H1 (cell line): Measurements from ENCODE around the gene MSI2. TPM values are rescaled to one million over a fixed set of nuclear protein-coding genes. Genes with fewer than 3 reads are reported as not detected.

Source experiments
- CTBP2 ChIP-seq: IDR thresholded peaks from 2 replicates; pipeline ENCODE4 v1.7.0; 2011; ENCODE audit warnings: borderline replicate concordance, mild to moderate bottlenecking, moderate library complexity, mixed read lengths, low read length; ENCODE audit not compliant: insufficient read depth, insufficient read length
- EGR1 ChIP-seq: IDR thresholded peaks from 2 replicates; pipeline ENCODE4 v1.6.1; 2011; ENCODE audit warnings: low read depth, low read length, borderline replicate concordance
- JUN ChIP-seq: IDR thresholded peaks from 2 replicates; pipeline ENCODE4 v1.6.1; 2011; ENCODE audit warnings: low read depth, mild to moderate bottlenecking, improper control_type of control experiment, low read length
- PHF8 ChIP-seq: fragments of 200-600 bp; sonication (generic); conservative IDR thresholded peaks from 2 replicates; pipeline ENCODE4 v1.7.1; 2012; ENCODE audit warnings: low read depth, mild to moderate bottlenecking, inconsistent platforms, low read length, moderate library complexity
- SAP30 ChIP-seq: fragments of 300-600 bp; sonication (generic); IDR thresholded peaks from 2 replicates; pipeline ENCODE4 v1.7.1; 2012; ENCODE audit warnings: low read length, moderate library complexity, mild to moderate bottlenecking, inconsistent platforms; ENCODE audit not compliant: insufficient read depth, insufficient replicate concordance
- SIN3A ChIP-seq, 2 experiments: IDR thresholded peaks in 1 of 2; conservative IDR thresholded peaks in 1 of 2; 2 replicates each; pipeline ENCODE4 v1.6.1; 2011 to 2012; ENCODE audit warnings: low read length in 2 of 2, improper control_type of control experiment in 1 of 2, low read depth in 1 of 2, mild to moderate bottlenecking in 1 of 2
- polyA plus RNA-seq, 7 experiments: library from polyadenylated mRNA; depleted of rRNA in 3 of 7; stranded (reverse) in 5 of 7; unstranded in 2 of 7; fragments of >200 nt in 5 of 7; fragments of 200-250 nt in 2 of 7; gene quantifications; 1 replicate in 5 of 7; 2 replicates in 1 of 7; 4 replicates in 1 of 7; pipeline versions ENCODE4 v1.2.1 to v1.2.3, GENCODE V29; 2011 to 2013; ENCODE audit warnings: missing spikeins in 2 of 7, mixed read lengths in 2 of 7
- total RNA-seq: library from RNA; stranded (reverse); fragmentation: NEBNext Ultra II Directional; extraction: Animal tissue kit (Norgen Biotek cat#: 25700); gene quantifications from 2 replicates; pipeline ENCODE4 v1.2.1, GENCODE V29; 2021
- TF ChIP-seq, protein P1 (sequence below): IDR thresholded peaks from 2 replicates; pipeline ENCODE4 v1.6.1; 2012; ENCODE audit warnings: low read length, inconsistent platforms

Gene MSI2
- total and polyA plus RNA-seq, 2 of the 8 experiments (the other 6 are each of a cell fraction or from before 2014, with no cell fraction given), result 36.7 to 80.6 TPM

DNA sequence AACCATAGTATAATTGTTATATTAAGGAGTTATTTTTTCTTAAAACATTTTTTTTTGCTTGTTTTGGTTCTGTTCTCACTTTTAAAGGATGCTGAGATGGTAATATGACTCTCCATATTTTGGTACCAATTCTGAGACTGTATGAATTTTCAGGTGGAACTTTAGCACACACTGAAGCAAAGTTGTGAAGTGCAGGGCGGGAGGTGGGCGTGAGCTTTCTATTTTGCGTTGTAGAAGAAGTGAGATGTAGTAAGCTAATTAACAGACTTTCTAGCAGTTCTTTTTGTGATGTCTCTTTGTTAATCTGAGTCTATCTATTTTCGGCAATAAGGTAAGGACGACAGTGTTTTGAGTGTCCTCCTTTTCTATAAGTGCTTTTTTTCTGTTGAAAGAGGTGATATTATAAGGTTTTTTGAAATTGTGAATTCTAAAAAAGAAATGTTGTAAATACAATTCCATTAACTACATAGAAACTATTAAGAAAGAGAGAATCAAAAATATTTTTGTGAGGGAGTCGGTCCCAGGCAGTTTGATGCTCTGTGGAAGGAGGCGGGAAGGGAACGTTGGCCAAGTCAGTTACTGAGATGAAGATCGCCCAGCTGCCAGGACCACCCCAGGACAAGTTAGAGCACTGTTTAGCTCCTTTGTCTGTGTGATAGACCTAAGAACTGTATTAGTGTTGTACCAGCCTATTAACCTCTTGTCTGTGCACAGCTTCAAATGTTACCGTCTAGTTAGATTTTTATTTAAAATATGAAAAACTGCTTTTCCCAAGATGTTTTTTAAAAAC is 423.8 kb downstream of the MSI2 start (continued):
- TF ChIP-seq EGR1 (no peak), SIN3A (conservative IDR thresholded peaks at IDR 0.05 in 1 of 2, IDR thresholded peaks at IDR 0.05 in 1 of 2; ENCODE audit: low read depth in 1 of 2, low read length in 2 of 2) (no peak), PHF8 (no peak), CTBP2 (no peak), JUN (no peak), SAP30 (no peak)
- TF ChIP-seq, protein P1, sequence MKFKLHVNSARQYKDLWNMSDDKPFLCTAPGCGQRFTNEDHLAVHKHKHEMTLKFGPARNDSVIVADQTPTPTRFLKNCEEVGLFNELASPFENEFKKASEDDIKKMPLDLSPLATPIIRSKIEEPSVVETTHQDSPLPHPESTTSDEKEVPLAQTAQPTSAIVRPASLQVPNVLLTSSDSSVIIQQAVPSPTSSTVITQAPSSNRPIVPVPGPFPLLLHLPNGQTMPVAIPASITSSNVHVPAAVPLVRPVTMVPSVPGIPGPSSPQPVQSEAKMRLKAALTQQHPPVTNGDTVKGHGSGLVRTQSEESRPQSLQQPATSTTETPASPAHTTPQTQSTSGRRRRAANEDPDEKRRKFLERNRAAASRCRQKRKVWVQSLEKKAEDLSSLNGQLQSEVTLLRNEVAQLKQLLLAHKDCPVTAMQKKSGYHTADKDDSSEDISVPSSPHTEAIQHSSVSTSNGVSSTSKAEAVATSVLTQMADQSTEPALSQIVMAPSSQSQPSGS, result no peak
